GM12878 (cell line): ENCODE results near the gene SSB.

Experiments
- CTCF ChIP-seq, 3 experiments: IDR thresholded peaks in 2 of 3; conservative IDR thresholded peaks in 1 of 3; 2 replicates each; pipeline ENCODE4 v1.5.1; 2011; ENCODE audit warnings: low read depth in 3 of 3, low read length in 3 of 3, mild to moderate bottlenecking in 3 of 3, control low read depth in 2 of 3, moderate library complexity in 2 of 3, inconsistent platforms in 1 of 3, mixed read lengths in 1 of 3; ENCODE audit not compliant: control insufficient read depth in 2 of 3, insufficient read depth in 1 of 3; ENCODE audit errors: extremely low read depth in 1 of 3
- EP300 ChIP-seq, 2 experiments: fragments of 150-350 bp in 1 of 2; IDR thresholded peaks; 2 replicates each; pipeline ENCODE4 v1.6.1; 2011 to 2012; ENCODE audit warnings: low read depth in 2 of 2, low read length in 2 of 2, borderline replicate concordance in 1 of 2, improper control_type of control experiment in 1 of 2, inconsistent platforms in 1 of 2; ENCODE audit not compliant: control insufficient read depth in 1 of 2
- FOXK2 ChIP-seq: fragments of 450-650 bp; IDR thresholded peaks from 2 replicates; pipeline ENCODE4 v1.6.1; 2017; ENCODE audit warnings: mild to moderate bottlenecking, moderate library complexity
- POLR2A ChIP-seq: IDR thresholded peaks from 2 replicates; pipeline ENCODE4 v1.6.1; 2011; ENCODE audit warnings: low read depth, mild to moderate bottlenecking, low read length
- REST ChIP-seq: IDR thresholded peaks from 2 replicates; pipeline ENCODE4 v1.6.1; 2012; ENCODE audit warnings: mild to moderate bottlenecking, low read depth, low read length
- TAF1 ChIP-seq: IDR thresholded peaks from 2 replicates; pipeline ENCODE4 v1.6.1; 2011; ENCODE audit warnings: mild to moderate bottlenecking, low read depth, low read length, borderline replicate concordance

DNA sequence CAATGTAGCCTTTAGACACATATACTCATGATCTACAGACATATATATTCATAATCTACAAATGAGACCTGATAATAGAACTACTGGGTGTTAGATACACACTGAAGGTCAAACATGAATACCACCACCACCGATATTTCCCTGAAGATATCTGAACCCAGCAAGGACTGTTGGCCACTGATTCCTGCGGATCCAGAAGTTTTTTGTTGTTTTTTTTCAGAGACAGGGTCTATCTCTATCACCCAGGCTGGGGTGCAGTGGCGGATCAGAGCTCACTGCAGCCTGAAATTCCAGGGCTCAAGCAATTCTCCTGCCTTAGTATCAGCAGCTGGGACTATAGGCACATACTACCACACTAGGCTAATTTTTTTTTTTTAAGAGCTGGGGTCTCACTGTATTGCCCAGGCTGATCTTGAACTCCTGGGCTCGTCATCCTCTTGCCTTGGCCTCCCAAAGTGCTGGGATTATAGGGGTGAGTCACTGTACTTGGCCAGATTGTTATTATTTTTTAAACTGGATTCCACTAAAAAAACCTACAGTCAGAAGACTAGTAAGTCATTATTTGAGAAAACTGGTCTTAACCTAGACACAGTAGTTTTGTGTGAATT is 24.2 kb downstream of the SSB start:
- TF ChIP-seq FOXK2 (no peak), POLR2A (no peak), CTCF (IDR thresholded peaks at IDR 0.05 in 2 of 3, conservative IDR thresholded peaks at IDR 0.05 in 1 of 3; ENCODE audit: control insufficient read depth in 2 of 3, extremely low read depth in 1 of 3, insufficient read depth in 1 of 3, low read depth in 3 of 3, low read length in 3 of 3) (no peak), REST (no peak), EP300 (IDR thresholded peaks at IDR 0.05; ENCODE audit: borderline replicate concordance in 1 of 2, control insufficient read depth in 1 of 2, low read depth in 2 of 2, low read length in 2 of 2) (no peak), TAF1 (no peak)
